H1 (cell line): ENCODE results near the gene ZFHX2. TPM values are rescaled to one million over a fixed set of nuclear protein-coding genes. Genes with fewer than 3 reads are reported as not detected.

Experiments used
- CTCF ChIA-PET: fragments of 300-600 bp; sonication (Branson Sonifier 250); formaldehyde crosslinking; loops from one replicate; lab custom pipeline; 2021; ENCODE audit not compliant: partially characterized antibody; lab: Charles Lee
- POLR2A ChIA-PET: fragments of 300-600 bp; sonication (Branson Sonifier 250); formaldehyde crosslinking; loops from one replicate; lab custom pipeline; 2021; ENCODE audit warnings: inconsistent platforms; ENCODE audit not compliant: partially characterized antibody; lab: Charles Lee
- DNase-seq, 2 experiments: peaks; one replicate each; pipeline versions ENCODE4 v3.0.0 to v3.0.0-alpha.2; 2010 to 2022; ENCODE audit warnings: low spot score in 2 of 2, low read depth in 1 of 2, mixed read lengths in 1 of 2
- FAIRE-seq: peaks from 2 replicates; lab custom pipeline; 2011; peaks lifted over from hg19 to GRCh38; lab: Jason Lieb, UNC
- H2AFZ ChIP-seq: 2 replicates; pipeline ENCODE4 v1.8.1; 2012; ENCODE audit warnings: low read length, inconsistent platforms
- H2AK5ac ChIP-seq: 2 replicates; pipeline ENCODE4 v1.6.1; 2013; ENCODE audit warnings: low read depth, low read length
- H2BK120ac ChIP-seq: replicated peaks from 2 replicates; pipeline ENCODE3; 2013; ENCODE audit warnings: low read depth, low read length, inconsistent platforms
- H2BK12ac ChIP-seq: 2 replicates; pipeline ENCODE4 v1.6.1; 2013; ENCODE audit warnings: low read depth, low read length
- H2BK15ac ChIP-seq: 2 replicates; pipeline ENCODE4 v1.6.1; 2013; ENCODE audit warnings: low read length
- H2BK20ac ChIP-seq: 2 replicates; pipeline ENCODE4 v1.6.1; 2013; ENCODE audit warnings: low read length
- H2BK5ac ChIP-seq: 2 replicates; pipeline ENCODE4 v1.6.1; 2013; ENCODE audit warnings: low read depth, low read length
- H3K14ac ChIP-seq: 2 replicates; pipeline ENCODE4 v1.6.1; 2013; ENCODE audit warnings: inconsistent platforms; ENCODE audit not compliant: insufficient read length
- H3K18ac ChIP-seq: 2 replicates; pipeline ENCODE4 v1.6.1; 2013; ENCODE audit warnings: low read length; ENCODE audit errors: extremely low read depth
- H3K23ac ChIP-seq: 2 replicates; pipeline ENCODE4 v1.6.1; 2013; ENCODE audit warnings: inconsistent platforms; ENCODE audit not compliant: insufficient read length
- H3K23me2 ChIP-seq: 2 replicates; pipeline ENCODE4 v1.6.1; 2013; ENCODE audit warnings: low read depth, low read length
- H3K27ac ChIP-seq: 2 replicates; pipeline ENCODE4 v1.6.1; 2011; ENCODE audit warnings: low read depth, low read length, inconsistent platforms
- H3K27me3 ChIP-seq, 4 experiments: replicated peaks in 1 of 4; 1 replicate in 1 of 4; 2 replicates in 3 of 4; pipeline versions ENCODE4 v1.6.1 to v1.8.1; 2011 to 2013; ENCODE audit warnings: low read length in 3 of 4, mild to moderate bottlenecking in 3 of 4, inconsistent platforms in 2 of 4, mixed read lengths in 2 of 4, moderate library complexity in 1 of 4; ENCODE audit not compliant: control insufficient read depth in 3 of 4, insufficient read depth in 3 of 4; ENCODE audit errors: extremely low read depth in 1 of 4
- H3K36me3 ChIP-seq, 4 experiments: 2 replicates each; pipeline versions ENCODE4 v1.6.1 to v1.8.1; 2011 to 2013; ENCODE audit warnings: mild to moderate bottlenecking in 4 of 4, low read length in 3 of 4, moderate library complexity in 2 of 4, control low read depth in 1 of 4, inconsistent platforms in 1 of 4; ENCODE audit not compliant: insufficient read depth in 4 of 4, control insufficient read depth in 2 of 4
- H3K4ac ChIP-seq: replicated peaks from 2 replicates; pipeline ENCODE3; 2013; ENCODE audit warnings: low read length, low read depth, mixed read lengths, inconsistent platforms; ENCODE audit not compliant: insufficient read length
- H3K4me1 ChIP-seq, 4 experiments: replicated peaks in 1 of 4; 1 replicate in 1 of 4; 2 replicates in 3 of 4; pipeline versions ENCODE4 v1.6.1 to v1.8.1; 2011 to 2013; ENCODE audit warnings: low read length in 3 of 4, inconsistent platforms in 2 of 4, mixed read lengths in 1 of 4; ENCODE audit not compliant: insufficient read depth in 4 of 4, control insufficient read depth in 3 of 4
- H3K4me2 ChIP-seq, 2 experiments: 2 replicates each; pipeline versions ENCODE4 v1.6.1 to v1.8.1; 2011 to 2013; ENCODE audit warnings: low read depth in 2 of 2, low read length in 2 of 2, control low read depth in 1 of 2, inconsistent platforms in 1 of 2, mild to moderate bottlenecking in 1 of 2; ENCODE audit not compliant: insufficient read depth in 1 of 2
- H3K4me3 ChIP-seq, 4 experiments: fragments of 200-600, 300-600 bp in 1 of 4; sonication (generic), shearing (Covaris generic), sonication (Bioruptor Twin) in 1 of 4; 2 replicates each; pipeline versions ENCODE4 v1.5.1 to v1.8.1; 2011 to 2016; ENCODE audit warnings: low read length in 4 of 4, low read depth in 3 of 4, control low read depth in 2 of 4, inconsistent platforms in 2 of 4, mild to moderate bottlenecking in 2 of 4, mixed read lengths in 1 of 4, moderate library complexity in 1 of 4; ENCODE audit not compliant: insufficient read depth in 2 of 4; ENCODE audit errors: extremely low read depth in 1 of 4
- H3K56ac ChIP-seq: replicated peaks from 2 replicates; pipeline ENCODE3; 2013; ENCODE audit warnings: low read depth, mild to moderate bottlenecking, mixed read lengths, low read length, inconsistent platforms; ENCODE audit not compliant: insufficient read length
- H3K79me1 ChIP-seq: 2 replicates; pipeline ENCODE4 v1.6.1; 2013; ENCODE audit warnings: low read depth, low read length, control low read depth
- H3K79me2 ChIP-seq, 2 experiments: 2 replicates each; pipeline versions ENCODE4 v1.6.1 to v1.8.1; 2012 to 2013; ENCODE audit warnings: low read length in 2 of 2, mild to moderate bottlenecking in 2 of 2, inconsistent platforms in 1 of 2; ENCODE audit not compliant: insufficient read depth in 2 of 2, control insufficient read depth in 1 of 2
- H3K9ac ChIP-seq, 4 experiments: replicated peaks in 1 of 4; 1 replicate in 1 of 4; 2 replicates in 3 of 4; pipeline versions ENCODE4 v1.6.1 to v1.8.1; 2011 to 2013; ENCODE audit warnings: low read depth in 3 of 4, low read length in 3 of 4, control low read depth in 2 of 4, mild to moderate bottlenecking in 2 of 4, moderate library complexity in 2 of 4, inconsistent platforms in 1 of 4; ENCODE audit errors: extremely low read depth in 1 of 4
- H3K9me3 ChIP-seq, 2 experiments: 2 replicates each; pipeline versions ENCODE4 v1.6.1 to v1.8.1; 2012 to 2013; ENCODE audit warnings: mild to moderate bottlenecking in 2 of 2, moderate library complexity in 2 of 2, control low read depth in 1 of 2, inconsistent platforms in 1 of 2, low read depth in 1 of 2, low read length in 1 of 2, mixed read lengths in 1 of 2; ENCODE audit not compliant: insufficient read depth in 2 of 2
- H4K20me1 ChIP-seq, 2 experiments: replicated peaks in 1 of 2; 2 replicates each; pipeline versions ENCODE3 to v1.8.1; 2011 to 2013; ENCODE audit warnings: inconsistent platforms in 2 of 2, low read length in 2 of 2, mild to moderate bottlenecking in 1 of 2; ENCODE audit not compliant: insufficient read depth in 2 of 2, control insufficient read depth in 1 of 2
- H4K5ac ChIP-seq: 2 replicates; pipeline ENCODE4 v1.6.1; 2013; ENCODE audit warnings: low read length, low read depth, mixed read lengths, inconsistent platforms; ENCODE audit not compliant: insufficient read length
- H4K8ac ChIP-seq: 2 replicates; pipeline ENCODE4 v1.8.0; 2013; ENCODE audit warnings: mild to moderate bottlenecking, moderate library complexity, low read length, inconsistent platforms; ENCODE audit not compliant: insufficient read depth; ENCODE audit errors: extremely low read depth
- H4K91ac ChIP-seq: replicated peaks from 2 replicates; pipeline ENCODE3; 2013; ENCODE audit warnings: low read length, mixed read lengths, inconsistent platforms; ENCODE audit not compliant: insufficient read length
- ASH2L ChIP-seq: fragments of 200-600, 300-600 bp; sonication (generic); IDR thresholded peaks from one replicate; pipeline ENCODE4 v1.7.1; 2017; ENCODE audit warnings: low read length
- BCL11A ChIP-seq, 2 experiments: IDR thresholded peaks; one replicate each; pipeline ENCODE4 v1.6.1; 2011; ENCODE audit warnings: low read depth in 2 of 2, low read length in 2 of 2, mild to moderate bottlenecking in 2 of 2
- CTBP2 ChIP-seq: IDR thresholded peaks from 2 replicates; pipeline ENCODE4 v1.7.0; 2011; ENCODE audit warnings: borderline replicate concordance, mild to moderate bottlenecking, moderate library complexity, mixed read lengths, low read length; ENCODE audit not compliant: insufficient read depth, insufficient read length
- EP300 ChIP-seq, 2 experiments: IDR thresholded peaks; 1 replicate in 1 of 2; 2 replicates in 1 of 2; pipeline ENCODE4 v1.6.1; 2011 to 2012; ENCODE audit warnings: low read depth in 2 of 2, low read length in 2 of 2, mild to moderate bottlenecking in 2 of 2, borderline replicate concordance in 1 of 2, inconsistent platforms in 1 of 2, moderate library complexity in 1 of 2
- JUN ChIP-seq: IDR thresholded peaks from 2 replicates; pipeline ENCODE4 v1.6.1; 2011; ENCODE audit warnings: low read depth, mild to moderate bottlenecking, improper control_type of control experiment, low read length
- POU5F1 ChIP-seq: IDR thresholded peaks from 2 replicates; pipeline ENCODE4 v1.6.1; 2011; ENCODE audit warnings: low read depth, mild to moderate bottlenecking, low read length, moderate library complexity
- SAP30 ChIP-seq: fragments of 300-600 bp; sonication (generic); IDR thresholded peaks from 2 replicates; pipeline ENCODE4 v1.7.1; 2012; ENCODE audit warnings: low read length, moderate library complexity, mild to moderate bottlenecking, inconsistent platforms; ENCODE audit not compliant: insufficient read depth, insufficient replicate concordance
- SP1 ChIP-seq: IDR thresholded peaks from 2 replicates; pipeline ENCODE4 v1.6.1; 2011; ENCODE audit warnings: low read depth, low read length
- SRF ChIP-seq: IDR thresholded peaks from 2 replicates; pipeline ENCODE4 v1.6.1; 2011; ENCODE audit warnings: mild to moderate bottlenecking, low read depth, low read length, moderate library complexity
- TAF1 ChIP-seq: IDR thresholded peaks from 2 replicates; pipeline ENCODE4 v1.6.1; 2011; ENCODE audit warnings: mild to moderate bottlenecking, low read depth, low read length
- USF2 ChIP-seq: IDR thresholded peaks from 2 replicates; pipeline ENCODE4 v1.6.1; 2011; ENCODE audit warnings: low read length, improper control_type of control experiment
- WGBS, 2 experiments: shearing (Covaris generic) in 1 of 2; methylation state at CpG; one replicate each; pipeline versions ENCODE4 v1.1.6 to v1.1.7; 2013 to 2015; ENCODE audit warnings: low lambda C conversion rate in 2 of 2, mixed read lengths in 2 of 2, inconsistent platforms in 1 of 2, low coverage in 1 of 2, missing lambda C conversion rate in 1 of 2; ENCODE audit not compliant: insufficient replicate concordance in 2 of 2, insufficient coverage in 1 of 2, insufficient read length in 1 of 2; ENCODE audit errors: extremely low coverage in 1 of 2, missing lambda C conversion rate in 1 of 2; 5-methylcytosine and 5-hydroxymethylcytosine counted together
- polyA plus RNA-seq, 7 experiments: library from polyadenylated mRNA; depleted of rRNA in 3 of 7; stranded (reverse) in 5 of 7; unstranded in 2 of 7; fragments of >200 nt in 5 of 7; fragments of 200-250 nt in 2 of 7; gene quantifications; 1 replicate in 5 of 7; 2 replicates in 1 of 7; 4 replicates in 1 of 7; pipeline versions ENCODE4 v1.2.1 to v1.2.3, GENCODE V29; 2011 to 2013; ENCODE audit warnings: missing spikeins in 2 of 7, mixed read lengths in 2 of 7
- total RNA-seq: library from RNA; stranded (reverse); fragmentation: NEBNext Ultra II Directional; extraction: Animal tissue kit (Norgen Biotek cat#: 25700); gene quantifications from 2 replicates; pipeline ENCODE4 v1.2.1, GENCODE V29; 2021

The ZFHX2 gene
- total and polyA plus RNA-seq, 2 of the 8 experiments (the other 6 are each of a cell fraction or from before 2014, with no cell fraction given) = 2.7 to 27.0 TPM

GRCh38 chr14:23577710-23578392 is 26.3 kb upstream of the ZFHX2 start:
- H3K4me1 ChIP-seq = peaks cover 5 to 15% (median 9%) of the 10 kb centered on the region in 4 experiments; a peak in 6 of 7 replicates
- no peak for FAIRE-seq
- peaks cover 7 to 12% of the 10 kb centered on the region in 2 experiments for H4K20me1 ChIP-seq
- H3K9me3 ChIP-seq = no peaks in the 10 kb centered on the region
- H2BK20ac ChIP-seq = no peak overlapping the region
- H3K27ac ChIP-seq = no peak overlapping the region
- no peak overlapping the region for H2BK120ac ChIP-seq
- no peaks in the 10 kb centered on the region for H3K79me1 ChIP-seq
- no peak overlapping the region for H4K91ac ChIP-seq
- H2BK12ac ChIP-seq = no peak overlapping the region
- no peak overlapping the region for H4K5ac ChIP-seq
- no peak overlapping the region for H3K4ac ChIP-seq
- no peak overlapping the region for H3K56ac ChIP-seq
- peak overlapping the region; percentile 70 to 88 for H3K4me2 ChIP-seq
- no peak overlapping the region for H4K8ac ChIP-seq
- H3K14ac ChIP-seq = no peak overlapping the region
- peaks cover 0 to 4% (median 0%) of the 10 kb centered on the region in 4 experiments; a peak in 1 of 8 replicates for H3K36me3 ChIP-seq
- 0% methylated on average over 9 of the region's 24 CpGs; no CpG with 5 or more reads in 1 of the 2 experiments for WGBS, 2 experiments
- H3K4me3 ChIP-seq = peak overlapping the region; percentile 23 to 93 (median 54)
- POLR2A ChIA-PET = interaction anchor here (0.6 to 3.8 kb wide), 5 partner anchors 11 to 759 kb away, joined by 4 to 11 read pairs (median 5); partner anchors contain the start of gene CARMIL3
- H3K79me2 ChIP-seq = no peaks in the 10 kb centered on the region
- H2BK5ac ChIP-seq = no peak overlapping the region
- H3K23me2 ChIP-seq = peaks cover 22% of the 10 kb centered on the region; the same call in 1 of the 2 replicates
- peaks cover 17 to 29% (median 25%) of the 10 kb centered on the region in 4 experiments for H3K27me3 ChIP-seq
- no peak overlapping the region for H3K9ac ChIP-seq
- DNase-seq = peak in 1 of 2 experiments; percentile 71
- H3K23ac ChIP-seq = no peak overlapping the region
- H2BK15ac ChIP-seq = no peak overlapping the region
- H2AK5ac ChIP-seq = no peak overlapping the region
- no peak overlapping the region for H2AFZ ChIP-seq
- H3K18ac ChIP-seq = no peak overlapping the region; the same call in 1 of the 2 replicates
- CTCF ChIA-PET = interaction anchor here (1.0 to 1.7 kb wide), 2 partner anchors 8 to 353 kb away, joined by 5 to 6 read pairs; no protein-coding TSS in a partner anchor
- TF ChIP-seq EP300 (IDR thresholded peaks at IDR 0.05; ENCODE audit: borderline replicate concordance in 1 of 2, low read depth in 2 of 2, low read length in 2 of 2) = 0 out of 3 replicates have a peak, but pooled peaks of 1 of the 2 experiments have one; percentile 30
- no peak for TF ChIP-seq SRF
- no peak for TF ChIP-seq JUN
- no peak for TF ChIP-seq SP1
- peak; percentile 13 for TF ChIP-seq ASH2L
- no peak for TF ChIP-seq POU5F1
- TF ChIP-seq BCL11A (IDR thresholded peaks at IDR 0.05; ENCODE audit: low read depth in 2 of 2, low read length in 2 of 2) = no peak
- no peak for TF ChIP-seq USF2
- no peak for TF ChIP-seq SAP30
- no peak for TF ChIP-seq CTBP2
- TF ChIP-seq TAF1 = no peak
